Head of caudate nucleus (tissue), 42 donors: ENCODE measurements around the gene ZNF280B.
A peak's percentile ranks its signal among the peaks of the same experiment; 100 is the strongest.
"Not testable (repeated sequence)": the region's sequence is repeated elsewhere in the genome, so short reads cannot be mapped to it uniquely, and the experiment has no call there.

Experiments
- DNase-seq, 42 donors: peaks; one replicate each; pipeline versions ENCODE4 v3.0.0 to v3.0.0-alpha.2; 2020 to 2021; ENCODE audit warnings: mixed read lengths in 7 of 42
- intact Hi-C: fragments of 100-400 bp; cut with DNase I; formaldehyde crosslinking; loops from one replicate; pipeline ENCODE4 v1.15.0; 2022

ZNF280B gene

GRCh38 chr22:22471104-22471503, 37.4 kb downstream of the ZNF280B start:
- intact Hi-C loops, DNase-seq: not testable (repeated sequence)

GRCh38 chr22:22469527-22469926, 39.0 kb downstream of the ZNF280B start:
- intact Hi-C loops: no loop called here
- DNase-seq: no peak

- DNase-seq, intact Hi-C loops: not testable (repeated sequence)
Observed at GRCh38 chr22:22468794-22469469, 39.6 kb downstream of the ZNF280B start.

- intact Hi-C loops: no loop called here
- DNase-seq: no peak
Observed at GRCh38 chr22:22467112-22467511, 41.4 kb downstream of the ZNF280B start.

GRCh38 chr22:22465782-22466181, 42.8 kb downstream of the ZNF280B start:
- DNase-seq: peak in 1 of 42 donors; percentile 6
- intact Hi-C loops: no loop called here

GRCh38 chr22:22465094-22465602, 43.4 kb downstream of the ZNF280B start:
- intact Hi-C loops: no loop called here

GRCh38 chr22:22464541-22465054, 43.9 kb downstream of the ZNF280B start:
- DNase-seq: no peak
- intact Hi-C loops: loop anchor here (5.0 kb wide), 1 partner anchor 493 kb away; no protein-coding TSS in a partner anchor

More at GRCh38 chr22:22465094-22465602, 43.4 kb downstream of the ZNF280B start:
- DNase-seq: no peak

- intact Hi-C loops: loop anchor here (5.0 kb wide), 1 partner anchor 493 kb away; no protein-coding TSS in a partner anchor
- DNase-seq: peak in 40 of 42 donors; percentile 14 to 89 (median 68)
Observed at GRCh38 chr22:22463855-22464540, 44.5 kb downstream of the ZNF280B start.

- intact Hi-C loops: loop anchor here (5.0 kb wide), 1 partner anchor 494 kb away; no protein-coding TSS in a partner anchor
- no peak for DNase-seq
Observed at GRCh38 chr22:22462813-22463567, 45.6 kb downstream of the ZNF280B start.

GRCh38 chr22:22461583-22461982, 47.0 kb downstream of the ZNF280B start:
- no peak for DNase-seq
- intact Hi-C loops: loop anchor here (5.0 kb wide), 1 partner anchor 496 kb away; no protein-coding TSS in a partner anchor

- no peak for DNase-seq
Observed at GRCh38 chr22:22461111-22461510, 47.4 kb downstream of the ZNF280B start.

GRCh38 chr22:22460635-22461034, 47.9 kb downstream of the ZNF280B start:
- DNase-seq: no peak
- intact Hi-C loops: loop anchor here (5.0 kb wide), 1 partner anchor 497 kb away; no protein-coding TSS in a partner anchor

More at GRCh38 chr22:22461111-22461510, 47.4 kb downstream of the ZNF280B start:
- intact Hi-C loops: loop anchor here (5.0 kb wide), 1 partner anchor 496 kb away; no protein-coding TSS in a partner anchor

GRCh38 chr22:22460060-22460459, 48.5 kb downstream of the ZNF280B start:
- no peak for DNase-seq
- intact Hi-C loops: loop anchor here (5.0 kb wide), 1 partner anchor 497 kb away; no protein-coding TSS in a partner anchor

GRCh38 chr22:22458896-22459588, 49.5 kb downstream of the ZNF280B start:
- no peak for DNase-seq
- intact Hi-C loops: no loop called here

GRCh38 chr22:22458387-22458786, 50.2 kb downstream of the ZNF280B start:
- intact Hi-C loops: no loop called here
- no peak for DNase-seq

GRCh38 chr22:22454997-22455396, 53.5 kb downstream of the ZNF280B start:
- no peak for DNase-seq
- intact Hi-C loops: no loop called here

- DNase-seq: no peak
Observed at GRCh38 chr22:22452996-22453686, 55.4 kb downstream of the ZNF280B start.

GRCh38 chr22:22452211-22452610, 56.3 kb downstream of the ZNF280B start:
- intact Hi-C loops: no loop called here
- no peak for DNase-seq

More at GRCh38 chr22:22452996-22453686, 55.4 kb downstream of the ZNF280B start:
- intact Hi-C loops: no loop called here
